ENCODE results near the gene MYMX. TPM values are rescaled to one million over a fixed set of nuclear protein-coding genes. Genes with fewer than 3 reads are reported as not detected.
"Not testable (repeated sequence)": the region's sequence is repeated elsewhere in the genome, so short reads cannot be mapped to it uniquely, and the experiment has no call there.

Gene MYMX
- total RNA-seq, 1 donor from 2014 or later: not detected

GRCh38 chr6:44219815-44220784 lies 3.4 kb downstream of the MYMX start:
- DNase-seq (ENCODE audit: low read depth): no peak

- DNase-seq (ENCODE audit: low read depth): no peak
Measured at GRCh38 chr6:44220913-44221290, 4.2 kb downstream of the MYMX start.

GRCh38 chr6:44221291-44221960 lies 4.7 kb downstream of the MYMX start:
- DNase-seq (ENCODE audit: low read depth): peak; percentile 88

GRCh38 chr6:44221961-44222335 lies 5.2 kb downstream of the MYMX start:
- no peak for DNase-seq (ENCODE audit: low read depth)

- no peak for DNase-seq (ENCODE audit: low read depth)
Measured at GRCh38 chr6:44222486-44223318, 6.0 kb downstream of the MYMX start.

- no peak for DNase-seq (ENCODE audit: low read depth)
Measured at GRCh38 chr6:44223319-44224028, 6.7 kb downstream of the MYMX start, which contains the start of gene SLC29A1. SLC29A1 (plus strand) TSS chr6:44223595; CDS start chr6:44227314, 3,719 bp downstream.

- DNase-seq (ENCODE audit: low read depth): peak; percentile 22
Measured at GRCh38 chr6:44224029-44224964, 7.6 kb downstream of the MYMX start.

GRCh38 chr6:44224965-44225305 lies 8.2 kb downstream of the MYMX start:
- DNase-seq (ENCODE audit: low read depth): no peak

GRCh38 chr6:44225579-44226325 lies 9.0 kb downstream of the MYMX start:
- no peak for DNase-seq (ENCODE audit: low read depth)

- DNase-seq (ENCODE audit: low read depth): no peak
Measured at GRCh38 chr6:44226368-44227147, 9.8 kb downstream of the MYMX start.

GRCh38 chr6:44227148-44227793 lies 10.5 kb downstream of the MYMX start:
- DNase-seq (ENCODE audit: low read depth): no peak

GRCh38 chr6:44228031-44228430 lies 11.3 kb downstream of the MYMX start:
- no peak for DNase-seq (ENCODE audit: low read depth)

- no peak for DNase-seq (ENCODE audit: low read depth)
Measured at GRCh38 chr6:44228433-44228832, 11.7 kb downstream of the MYMX start.

GRCh38 chr6:44228836-44229235 lies 12.1 kb downstream of the MYMX start:
- DNase-seq (ENCODE audit: low read depth): no peak

- DNase-seq (ENCODE audit: low read depth): no peak
Measured at GRCh38 chr6:44229376-44230033, 12.8 kb downstream of the MYMX start.

- DNase-seq (ENCODE audit: low read depth): no peak
Measured at GRCh38 chr6:44230034-44230675, 13.4 kb downstream of the MYMX start.

- not testable (repeated sequence) for DNase-seq (ENCODE audit: low read depth)
Measured at GRCh38 chr6:44231426-44231825, 14.7 kb downstream of the MYMX start.
